Posterior cingulate gyrus (tissue), 11 donors: ENCODE results near the gene PRPSAP1.
A peak's percentile ranks its signal among the peaks of the same experiment; 100 is the strongest.
"Not testable (repeated sequence)": the region's sequence is repeated elsewhere in the genome, so short reads cannot be mapped to it uniquely, and the experiment has no call there.

Experiments
- DNase-seq, 10 donors: peaks; one replicate each; pipeline versions ENCODE4 v3.0.0 to v3.0.0-alpha.2; 2020 to 2021; ENCODE audit warnings: mixed read lengths in 3 of 10
- intact Hi-C: fragments of 100-400 bp; cut with DNase I; formaldehyde crosslinking; loops from one replicate; pipeline ENCODE4 v1.15.1; 2023

PRPSAP1 gene

DNA sequence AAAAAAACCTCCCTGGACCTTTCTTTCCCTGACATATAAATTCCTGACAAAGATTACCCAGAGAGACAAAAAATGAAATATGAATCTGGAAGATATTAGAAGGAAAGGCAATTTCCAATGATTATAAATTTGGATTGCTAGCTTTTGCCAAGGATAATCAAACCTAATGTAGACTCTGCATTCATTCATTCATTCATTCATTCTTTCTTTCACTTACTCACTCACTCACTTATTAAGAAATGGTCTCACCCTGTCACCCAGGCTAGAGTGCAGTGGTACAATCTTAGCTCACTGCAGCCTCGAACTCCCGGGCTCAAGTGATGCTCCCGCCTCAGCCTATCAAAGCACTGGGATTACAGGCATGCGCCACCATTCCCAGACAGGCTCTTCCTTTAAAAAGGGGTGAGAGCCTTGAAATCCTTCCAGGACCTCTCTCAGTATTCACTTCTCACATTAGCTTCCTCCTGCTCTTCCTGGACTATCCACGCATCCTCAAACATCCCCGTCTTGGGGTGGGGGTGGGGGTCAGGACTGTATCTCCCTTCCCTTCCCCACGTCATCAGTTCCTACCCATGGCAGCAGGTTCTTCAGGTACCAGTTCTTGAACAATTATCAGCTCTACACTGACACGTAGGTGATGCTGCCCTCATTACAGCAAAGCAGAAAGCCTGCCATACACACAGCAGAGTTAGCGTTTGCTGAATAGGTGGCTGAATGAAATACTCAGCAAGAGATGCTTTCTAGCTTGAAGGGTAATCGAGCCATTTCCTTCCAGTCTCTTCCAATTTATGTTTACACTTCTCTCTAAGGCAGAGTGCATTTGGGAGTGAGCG, 19.8 kb downstream of the PRPSAP1 start:
- no peak for DNase-seq
- intact Hi-C loops, result no loop called here

DNA sequence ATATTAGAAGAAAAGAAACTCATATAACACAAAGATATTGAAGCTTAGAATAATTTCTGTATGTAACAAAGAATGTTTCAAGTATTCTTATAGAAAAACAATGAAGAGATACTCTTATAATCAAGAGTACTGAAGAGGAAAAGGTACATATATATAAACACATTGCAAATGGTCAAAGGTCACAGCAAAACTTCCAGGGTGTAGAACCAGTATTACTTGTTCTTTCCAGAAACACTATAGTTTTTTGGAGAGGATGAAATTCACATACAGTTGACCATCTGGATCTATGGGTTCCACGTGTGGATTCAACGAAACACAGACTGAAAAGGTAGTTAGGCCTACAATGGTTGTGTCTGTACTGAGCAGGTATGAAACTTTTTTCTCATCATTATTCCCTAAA, 22.6 kb downstream of the PRPSAP1 start:
- intact Hi-C loops, result no loop called here
- no peak for DNase-seq

DNA sequence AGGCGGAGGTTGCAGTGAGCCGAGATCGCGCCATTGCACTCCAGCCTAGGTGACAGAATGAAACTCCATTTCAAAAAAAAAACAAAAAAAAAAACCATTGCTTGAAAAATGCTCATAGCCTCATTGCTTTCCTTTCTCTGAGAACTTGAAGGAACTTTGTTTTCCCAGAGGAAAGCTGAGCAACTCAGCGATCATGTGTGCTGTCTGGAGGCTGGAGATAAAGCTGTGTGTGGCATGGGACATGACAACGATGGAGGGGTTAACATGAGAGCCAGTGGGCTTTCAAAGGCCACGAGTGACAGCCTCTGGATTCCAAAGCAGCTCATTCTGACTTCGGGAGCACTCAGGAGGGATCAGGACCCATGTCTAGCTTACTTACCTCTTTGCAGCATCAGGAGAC, 24.1 kb downstream of the PRPSAP1 start:
- intact Hi-C loops, result no loop called here
- DNase-seq, result no peak

DNA sequence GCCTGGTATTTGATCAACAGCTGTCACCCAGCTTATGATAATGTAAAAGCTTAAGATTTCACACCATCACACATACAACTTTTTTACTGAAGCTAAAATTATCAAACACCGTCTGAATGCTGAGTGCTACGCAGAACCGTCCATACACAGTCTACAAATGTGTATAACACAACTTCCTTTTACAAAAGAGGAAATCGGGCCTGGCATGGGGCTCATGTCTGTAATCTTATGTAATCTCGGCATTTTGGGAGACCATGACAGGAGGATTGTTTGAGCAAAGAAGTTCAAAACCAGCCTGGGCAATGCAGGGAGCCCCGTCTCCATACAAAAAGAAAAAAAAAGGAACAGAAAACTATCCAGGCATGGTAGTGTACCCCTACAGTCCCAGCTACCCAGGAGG, 26.0 kb downstream of the PRPSAP1 start:
- intact Hi-C loops, result no loop called here
- DNase-seq, result peak in 1 of 10 donors; percentile 29

DNA sequence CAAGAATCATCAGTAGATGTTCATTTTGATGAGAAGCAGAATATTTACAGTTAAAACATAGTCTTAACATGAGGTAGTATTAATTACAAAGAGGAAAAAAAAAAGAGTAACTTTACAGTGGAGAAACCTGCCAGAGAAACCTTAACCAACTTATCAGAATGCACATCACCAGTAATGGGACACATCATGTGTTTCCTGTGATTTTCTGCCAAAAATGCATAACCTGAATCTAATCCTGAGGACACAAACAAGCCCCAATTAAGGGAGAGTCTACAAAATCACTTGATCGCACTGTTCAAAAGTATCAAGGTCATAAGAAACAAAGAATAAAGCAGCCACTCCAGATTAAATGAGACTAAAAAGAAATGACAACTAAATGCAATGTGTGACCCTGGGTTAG, 27.4 kb downstream of the PRPSAP1 start:
- intact Hi-C loops, result no loop called here
- no peak for DNase-seq

GRCh38 chr17:76318586-76318985, 35.1 kb downstream of the PRPSAP1 start:
- DNase-seq, result no peak
- intact Hi-C loops, result no loop called here

DNA sequence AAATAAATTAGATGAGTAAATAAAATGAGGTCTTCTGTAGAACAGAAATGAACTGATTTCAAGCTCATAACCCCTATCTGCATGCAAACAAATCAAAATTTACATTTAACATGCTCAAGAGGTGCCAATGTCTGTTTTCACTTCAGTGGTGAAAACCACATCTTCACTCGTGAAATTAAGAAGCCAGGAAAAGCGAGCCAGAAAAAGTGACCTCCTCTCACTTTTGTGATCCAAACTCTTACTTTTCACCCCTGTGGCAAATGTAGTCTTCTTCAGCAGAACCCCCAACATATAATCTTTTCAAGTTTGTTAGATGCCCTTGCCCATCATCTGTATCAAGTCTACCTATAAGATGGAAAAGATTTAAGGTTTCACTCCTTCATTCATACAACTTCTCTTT, 36.2 kb downstream of the PRPSAP1 start:
- intact Hi-C loops, result no loop called here
- no peak for DNase-seq

- peak in 1 of 10 donors; percentile 59 for DNase-seq
- intact Hi-C loops, result no loop called here
Measured at GRCh38 chr17:76314392-76315227, 39.1 kb downstream of the PRPSAP1 start.

DNA sequence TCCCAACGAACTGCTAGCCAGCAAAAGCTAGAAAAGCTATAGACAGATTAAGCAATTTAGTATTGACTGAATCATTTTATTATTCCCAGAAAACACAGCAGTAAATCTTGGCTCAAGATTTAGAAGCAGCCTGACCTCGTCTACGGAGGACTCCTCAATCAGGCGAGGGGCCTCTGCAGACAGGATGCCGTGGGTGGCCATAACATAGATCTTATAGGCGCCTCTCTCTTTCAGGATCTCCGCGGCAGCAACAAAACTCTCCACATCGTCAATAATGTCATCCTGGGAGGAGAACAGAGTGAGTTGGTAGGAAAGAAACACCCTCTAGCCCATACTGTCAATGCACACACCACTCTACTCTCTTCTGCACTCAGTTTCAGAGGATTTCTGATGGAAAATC, 41.0 kb downstream of the PRPSAP1 start:
- intact Hi-C loops, result no loop called here
- peak in 1 of 10 donors; percentile 33 for DNase-seq

DNA sequence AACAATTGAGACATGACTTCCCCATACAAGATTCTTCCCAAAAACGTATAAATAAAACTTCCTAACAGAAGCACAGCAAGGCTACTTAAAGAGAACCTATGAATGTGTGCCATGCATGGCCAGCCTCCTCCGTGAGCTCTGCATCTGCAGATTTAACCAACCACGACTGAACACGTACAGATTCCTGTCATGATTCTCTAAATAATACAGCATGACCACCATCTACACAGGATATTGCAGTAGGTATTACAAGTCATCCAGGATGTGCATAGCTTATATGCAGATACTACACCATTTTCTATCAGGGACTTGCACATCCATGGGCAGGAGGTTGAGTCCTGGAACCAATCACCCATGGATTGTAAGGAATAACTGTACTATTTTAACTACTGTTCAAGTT, 44.3 kb downstream of the PRPSAP1 start:
- no peak for DNase-seq
- intact Hi-C loops, result no loop called here

DNA sequence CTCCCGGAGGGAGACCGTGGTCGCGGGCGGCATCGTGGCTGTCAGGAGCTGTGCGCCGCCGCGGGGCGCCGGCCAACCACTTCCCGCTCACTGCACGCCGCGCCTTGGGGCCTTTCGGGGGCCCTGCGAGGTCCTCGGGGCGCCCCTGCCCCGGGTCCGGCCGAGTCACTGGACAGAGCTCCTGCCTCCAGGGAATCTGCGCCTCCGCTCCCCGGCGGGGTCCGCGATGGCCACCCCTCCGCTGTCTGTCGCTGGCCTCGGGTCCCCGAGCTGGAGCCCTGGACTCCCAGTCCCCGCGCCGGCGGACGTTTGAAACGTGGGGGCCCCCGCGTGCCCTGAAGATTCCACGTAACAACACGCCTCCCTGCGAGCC, 45.8 kb downstream of the PRPSAP1 start, which contains the start of gene QRICH2:
QRICH2 (minus strand) TSS at position 311 of the 373 bp plus-strand sequence; CDS start at position 33, 278 bp downstream.
- DNase-seq, result peak in 3 of 10 donors; percentile 70 to 78 (median 73)
- intact Hi-C loops, result no loop called here

- intact Hi-C loops, result no loop called here
- DNase-seq, result peak in 2 of 10 donors; percentile 68 to 81
Measured at GRCh38 chr17:76307299-76307965, 46.3 kb downstream of the PRPSAP1 start.

- peak in 3 of 10 donors; percentile 20 to 51 (median 43) for DNase-seq
Measured at GRCh38 chr17:76305135-76305454, 48.6 kb downstream of the PRPSAP1 start.

GRCh38 chr17:76304226-76305134, 49.2 kb downstream of the PRPSAP1 start:
- peak in 3 of 10 donors; percentile 34 to 72 (median 48) for DNase-seq
- intact Hi-C loops, result no loop called here

More at GRCh38 chr17:76305135-76305454, 48.6 kb downstream of the PRPSAP1 start:
- intact Hi-C loops, result not testable (repeated sequence)

GRCh38 chr17:76297436-76297835, 56.3 kb downstream of the PRPSAP1 start:
- no peak for DNase-seq
- intact Hi-C loops, result no loop called here

DNA sequence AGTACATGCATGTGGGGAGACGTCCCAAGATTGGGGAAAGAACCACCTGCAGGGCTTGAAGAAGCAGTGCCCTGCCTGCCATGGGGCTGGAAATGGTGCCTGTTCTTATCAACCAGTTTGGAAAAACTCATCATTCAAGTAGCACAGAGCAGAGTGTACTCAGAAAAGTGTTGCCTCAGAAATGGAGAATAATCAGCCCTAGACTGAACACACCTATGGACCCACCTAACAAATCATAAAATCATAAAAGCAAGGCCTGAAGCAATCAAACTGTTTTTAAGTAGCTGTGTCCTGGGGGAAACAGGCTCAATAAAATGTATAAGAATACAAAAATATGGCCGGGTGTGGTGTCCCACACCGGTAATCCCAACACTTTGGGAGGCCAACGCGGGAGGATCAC, 56.8 kb downstream of the PRPSAP1 start:
- intact Hi-C loops, result no loop called here
- peak in 1 of 10 donors; percentile 38 for DNase-seq

- DNase-seq, result peak in 2 of 10 donors; percentile 16 to 22
- intact Hi-C loops, result no loop called here
Measured at GRCh38 chr17:76296186-76296585, 57.5 kb downstream of the PRPSAP1 start.

DNA sequence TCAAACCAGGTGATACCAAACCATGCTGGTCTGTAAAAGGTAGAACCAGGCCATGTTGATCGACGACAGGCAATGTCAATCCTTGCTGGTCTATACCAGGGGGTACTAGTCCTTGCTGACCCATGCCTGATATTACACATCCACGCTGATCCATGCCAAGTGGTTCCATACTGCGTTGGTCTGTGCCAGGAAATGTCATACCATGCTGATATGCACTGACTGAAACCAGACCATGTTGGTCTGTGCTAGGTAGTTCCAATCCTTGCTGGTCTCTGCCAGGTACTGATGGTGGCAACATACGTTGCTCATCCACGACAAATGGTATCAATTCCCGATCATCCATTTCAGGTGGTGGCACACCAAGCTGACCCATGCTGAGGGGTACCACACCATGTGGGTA, 60.6 kb downstream of the PRPSAP1 start:
- intact Hi-C loops, result no loop called here
- DNase-seq, result no peak

DNA sequence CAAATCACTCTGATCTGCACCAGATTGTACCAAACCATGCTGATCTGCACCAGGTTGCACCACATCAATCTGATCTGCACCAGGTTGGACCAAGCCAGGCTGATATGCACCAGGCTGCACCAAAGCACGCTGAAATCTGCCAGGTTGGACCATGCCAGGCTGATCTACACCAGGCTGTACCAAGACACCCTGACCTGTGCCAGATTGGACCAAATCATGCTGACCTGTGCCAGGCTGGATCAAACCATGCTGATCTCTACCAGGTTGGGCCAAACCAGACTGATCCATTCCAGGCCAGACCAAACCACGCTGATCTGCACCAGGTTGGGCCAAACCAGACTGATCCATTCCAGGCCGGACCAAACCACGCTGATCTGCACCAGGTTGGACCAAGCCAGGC, 61.1 kb downstream of the PRPSAP1 start:
- DNase-seq, result peak in 2 of 10 donors; percentile 44 to 60
- intact Hi-C loops, result no loop called here
